ENCODE results near the gene PCSK6.

Gene PCSK6

DNA sequence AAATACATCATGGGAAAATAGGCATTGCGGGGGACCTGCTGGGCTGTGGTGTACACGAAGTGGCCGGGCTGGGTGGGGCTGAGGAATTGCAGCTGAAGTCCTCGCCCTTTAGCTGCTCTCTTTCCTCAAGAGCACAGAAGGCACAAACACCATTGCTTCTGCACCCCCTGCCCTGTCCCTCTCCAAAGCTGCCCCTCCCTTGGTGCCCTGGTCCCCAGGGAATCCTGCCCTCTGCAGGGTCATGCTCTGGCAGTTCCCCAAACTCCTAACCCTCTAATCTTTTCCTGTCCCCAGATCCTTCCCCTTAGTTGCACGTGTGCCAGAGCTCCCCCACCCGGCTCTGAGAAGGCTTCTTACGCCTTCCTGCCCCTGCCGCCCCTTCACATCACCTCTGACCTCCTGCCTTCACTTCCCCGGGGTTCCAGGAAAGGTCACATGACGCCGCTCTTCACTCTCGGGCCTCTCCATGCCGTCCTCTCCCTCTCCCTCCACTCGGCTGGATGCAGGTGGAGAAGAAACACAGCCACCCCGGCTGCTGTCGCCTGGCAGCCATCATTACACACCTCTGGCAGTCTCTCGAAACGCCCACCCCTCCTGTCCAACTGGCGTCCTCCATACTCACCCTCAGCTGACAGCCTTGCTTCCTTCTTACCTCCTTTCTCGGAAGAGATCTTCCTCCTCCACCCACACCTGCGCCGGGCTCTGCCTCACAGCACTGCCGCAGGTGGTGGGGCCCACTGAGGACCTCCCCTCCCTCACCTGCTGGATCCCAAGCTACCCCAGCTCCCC lies 6.9 kb upstream of the PCSK6 start:
- no peak overlapping the region for H3K27ac ChIP-seq (ENCODE audit: low read length)
- no peaks in the 10 kb centered on the region for H3K36me3 ChIP-seq (ENCODE audit: control insufficient read depth, low read depth, low read length)
- H3K9ac ChIP-seq (ENCODE audit: low read length): no peak overlapping the region
- H3K4me1 ChIP-seq (ENCODE audit: control insufficient read depth, low read depth, low read length): peaks cover 13% of the 10 kb centered on the region
- H3K9me3 ChIP-seq (ENCODE audit: control insufficient read depth, low read depth, low read length): no peaks in the 10 kb centered on the region
- no peak overlapping the region for H3K4me3 ChIP-seq (ENCODE audit: low read length)
- H3K27me3 ChIP-seq (ENCODE audit: control insufficient read depth, insufficient read depth, low read length): peaks cover 6% of the 10 kb centered on the region

GRCh38 chr15:101495334-101496197 lies 6.1 kb upstream of the PCSK6 start:
- Histone ChIP-seq H3K9ac (ENCODE audit: low read length) (no peak overlapping the region), H3K4me1 (ENCODE audit: control insufficient read depth, low read depth, low read length) (peaks cover 13% of the 10 kb centered on the region)

DNA sequence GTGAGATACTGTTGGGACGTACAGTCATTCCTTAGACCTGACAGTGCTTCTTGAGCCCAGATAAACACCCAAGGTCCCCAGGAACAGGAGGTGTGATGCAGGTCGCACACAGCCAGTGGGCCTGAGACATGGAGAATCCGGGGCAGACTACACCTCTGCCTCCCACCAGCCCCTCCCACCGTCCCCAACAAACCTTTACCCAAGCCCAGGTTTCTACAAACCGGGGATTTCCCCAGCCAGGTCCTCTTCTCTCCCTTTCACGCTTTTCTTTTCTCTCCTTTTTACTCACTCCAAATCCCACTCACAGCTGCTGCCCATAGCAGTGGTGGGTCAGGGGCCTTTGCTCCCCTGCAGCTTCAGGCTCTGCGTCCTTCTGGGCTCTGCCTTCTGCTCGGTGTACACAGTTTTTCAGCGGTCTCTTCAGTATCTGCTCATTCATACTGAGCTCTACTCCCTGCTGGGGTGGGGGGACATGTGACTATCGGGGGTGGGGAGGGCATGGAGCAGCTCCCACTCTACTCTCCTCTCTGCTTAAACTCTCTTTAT lies 4.8 kb upstream of the PCSK6 start:
- Histone ChIP-seq H3K9me3 (ENCODE audit: control insufficient read depth, low read depth, low read length) (no peaks in the 10 kb centered on the region), H3K9ac (ENCODE audit: low read length) (no peak overlapping the region), H3K4me3 (ENCODE audit: low read length) (no peak overlapping the region), H3K27ac (ENCODE audit: low read length) (no peak overlapping the region), H3K27me3 (ENCODE audit: control insufficient read depth, insufficient read depth, low read length) (peaks cover 23% of the 10 kb centered on the region), H3K4me1 (ENCODE audit: control insufficient read depth, low read depth, low read length) (peaks cover 13% of the 10 kb centered on the region), H3K36me3 (ENCODE audit: control insufficient read depth, low read depth, low read length) (no peaks in the 10 kb centered on the region)

More at GRCh38 chr15:101495334-101496197, 6.1 kb upstream of the PCSK6 start:
- Histone ChIP-seq H3K36me3 (ENCODE audit: control insufficient read depth, low read depth, low read length) (no peaks in the 10 kb centered on the region), H3K27ac (ENCODE audit: low read length) (no peak overlapping the region), H3K4me3 (ENCODE audit: low read length) (no peak overlapping the region), H3K27me3 (ENCODE audit: control insufficient read depth, insufficient read depth, low read length) (peaks cover 14% of the 10 kb centered on the region), H3K9me3 (ENCODE audit: control insufficient read depth, low read depth, low read length) (no peaks in the 10 kb centered on the region)

DNA sequence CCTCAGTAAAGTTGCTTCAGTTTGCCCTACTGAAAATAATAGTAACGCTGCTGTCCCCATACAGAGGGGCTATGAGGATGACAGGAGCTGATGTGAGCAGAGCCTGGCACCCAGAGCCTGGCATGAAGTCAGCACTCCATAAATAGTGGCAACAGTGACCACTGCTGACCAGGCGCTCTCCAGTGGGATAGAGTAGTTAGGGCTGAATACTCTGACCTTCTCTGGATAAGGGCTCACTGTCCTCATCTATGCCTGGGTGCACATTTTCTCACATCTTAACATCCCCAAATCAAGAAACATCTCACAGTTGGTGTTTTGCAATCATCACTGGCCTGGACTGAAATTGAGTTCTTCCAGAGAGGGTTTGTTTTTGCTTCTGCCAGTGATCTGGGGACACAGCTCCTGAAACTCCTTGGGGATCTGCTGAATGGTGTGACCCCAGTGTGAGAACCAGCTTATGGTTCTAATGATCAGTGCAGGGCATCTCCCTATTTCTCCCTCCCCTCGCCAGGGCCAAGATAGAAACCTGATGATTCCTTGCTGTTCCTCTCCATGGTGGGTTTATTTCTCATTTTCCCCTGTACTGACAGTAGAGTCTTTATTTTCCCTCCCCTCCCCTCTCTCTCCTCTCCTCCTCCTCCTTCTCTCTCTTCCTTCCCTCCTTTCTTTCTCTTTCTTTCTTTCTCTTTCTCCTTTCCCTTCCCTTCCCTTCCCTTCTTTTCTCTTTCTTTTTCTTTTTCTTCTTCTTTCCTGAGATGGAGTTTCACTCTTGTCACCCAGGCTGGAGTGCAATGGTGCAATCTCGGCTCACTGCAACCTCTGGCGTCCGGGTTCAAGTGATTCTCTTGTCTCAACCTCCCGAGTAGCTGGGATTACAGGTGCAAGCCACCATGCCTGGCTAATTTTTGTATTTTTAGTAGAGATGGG lies 3.5 kb upstream of the PCSK6 start:
- H3K36me3 ChIP-seq (ENCODE audit: control insufficient read depth, low read depth, low read length): no peaks in the 10 kb centered on the region
- peaks cover 13% of the 10 kb centered on the region for H3K4me1 ChIP-seq (ENCODE audit: control insufficient read depth, low read depth, low read length)
- no peak overlapping the region for H3K4me3 ChIP-seq (ENCODE audit: low read length)
- no peaks in the 10 kb centered on the region for H3K9me3 ChIP-seq (ENCODE audit: control insufficient read depth, low read depth, low read length)
- H3K27ac ChIP-seq (ENCODE audit: low read length): no peak overlapping the region
- no peak overlapping the region for H3K9ac ChIP-seq (ENCODE audit: low read length)
- H3K27me3 ChIP-seq (ENCODE audit: control insufficient read depth, insufficient read depth, low read length): peaks cover 31% of the 10 kb centered on the region

DNA sequence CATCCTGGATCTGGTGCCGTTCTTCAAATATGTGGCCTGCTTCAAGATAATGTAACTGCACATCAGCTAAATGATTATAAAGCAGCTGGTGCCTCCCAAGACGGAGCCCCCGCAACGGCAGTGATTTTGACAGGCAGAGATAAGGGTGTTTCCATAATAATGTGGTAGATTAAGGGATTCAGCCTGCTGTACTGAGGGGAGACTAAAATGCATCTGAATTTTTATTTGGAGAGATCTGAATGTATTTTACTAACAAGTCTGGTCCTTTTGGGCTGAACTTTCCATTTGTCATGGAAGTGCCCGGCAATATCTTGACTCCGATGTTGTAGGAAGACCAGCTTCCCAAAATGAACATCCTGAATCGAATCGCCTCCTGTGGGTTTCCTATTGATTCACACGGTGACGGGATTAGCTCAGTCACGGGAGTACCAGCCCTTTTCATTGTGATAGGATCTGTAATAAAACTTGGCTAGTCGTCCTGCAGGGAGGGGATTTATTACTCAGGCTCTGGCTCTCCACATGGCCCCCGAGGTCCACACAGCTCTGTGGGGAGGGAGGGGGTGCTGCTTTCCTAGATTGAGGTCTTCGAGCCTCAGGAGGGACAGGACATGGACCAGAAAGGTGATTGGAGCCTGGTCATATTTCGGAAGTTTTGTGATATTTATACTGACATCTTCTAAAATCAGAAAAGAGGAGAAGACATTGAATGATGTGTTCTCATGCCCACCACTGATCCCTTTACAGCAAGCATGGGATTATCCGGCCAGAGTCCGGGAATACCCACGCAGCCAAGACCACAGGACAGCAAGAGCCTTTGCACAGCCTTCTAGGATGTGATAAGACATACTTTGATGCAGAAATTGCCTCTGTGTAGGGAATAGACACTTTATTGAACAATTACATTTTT lies 2.5 kb upstream of the PCSK6 start:
- Histone ChIP-seq H3K4me1 (ENCODE audit: control insufficient read depth, low read depth, low read length) (peaks cover 12% of the 10 kb centered on the region), H3K27ac (ENCODE audit: low read length) (no peak overlapping the region), H3K27me3 (ENCODE audit: control insufficient read depth, insufficient read depth, low read length) (peaks cover 42% of the 10 kb centered on the region), H3K9me3 (ENCODE audit: control insufficient read depth, low read depth, low read length) (no peaks in the 10 kb centered on the region), H3K4me3 (ENCODE audit: low read length) (no peak overlapping the region), H3K36me3 (ENCODE audit: control insufficient read depth, low read depth, low read length) (no peaks in the 10 kb centered on the region), H3K9ac (ENCODE audit: low read length) (no peak overlapping the region)

- Histone ChIP-seq H3K4me1 (ENCODE audit: control insufficient read depth, low read depth, low read length) (peaks cover 7% of the 10 kb centered on the region), H3K9ac (ENCODE audit: low read length) (no peak overlapping the region), H3K27me3 (ENCODE audit: control insufficient read depth, insufficient read depth, low read length) (peaks cover 50% of the 10 kb centered on the region), H3K36me3 (ENCODE audit: control insufficient read depth, low read depth, low read length) (no peaks in the 10 kb centered on the region), H3K9me3 (ENCODE audit: control insufficient read depth, low read depth, low read length) (no peaks in the 10 kb centered on the region), H3K27ac (ENCODE audit: low read length) (no peak overlapping the region), H3K4me3 (ENCODE audit: low read length) (no peak overlapping the region)
Measured at GRCh38 chr15:101490922-101491733, 1.6 kb upstream of the PCSK6 start.

GRCh38 chr15:101490408-101490891 lies 943 bp upstream of the PCSK6 start:
- H3K4me1 ChIP-seq (ENCODE audit: control insufficient read depth, low read depth, low read length): peaks cover 7% of the 10 kb centered on the region
- H3K27ac ChIP-seq (ENCODE audit: low read length): no peak overlapping the region
- no peaks in the 10 kb centered on the region for H3K36me3 ChIP-seq (ENCODE audit: control insufficient read depth, low read depth, low read length)
- no peak overlapping the region for H3K4me3 ChIP-seq (ENCODE audit: low read length)
- H3K9ac ChIP-seq (ENCODE audit: low read length): no peak overlapping the region
- peaks cover 51% of the 10 kb centered on the region for H3K27me3 ChIP-seq (ENCODE audit: control insufficient read depth, insufficient read depth, low read length)
- H3K9me3 ChIP-seq (ENCODE audit: control insufficient read depth, low read depth, low read length): no peaks in the 10 kb centered on the region

DNA sequence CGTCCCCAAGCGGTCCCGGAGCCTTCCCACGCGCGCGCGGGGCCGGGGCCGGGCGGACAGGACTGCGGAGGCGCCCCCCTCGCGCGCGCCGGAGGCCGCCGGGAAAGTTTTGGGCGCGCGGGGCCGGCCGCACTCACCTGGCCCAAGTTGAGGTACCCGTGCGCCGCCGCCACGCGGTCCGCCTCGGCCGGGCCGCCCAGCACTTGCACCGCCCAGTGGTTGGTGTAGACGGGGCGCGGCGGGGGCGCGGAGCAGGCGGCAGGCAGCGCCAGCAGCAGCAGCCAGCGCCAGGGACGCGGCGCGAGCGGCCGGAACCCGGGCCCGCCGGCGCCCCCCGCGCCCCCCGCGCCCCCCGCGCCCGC lies 289 bp downstream of the PCSK6 start:
- Histone ChIP-seq H3K4me1 (ENCODE audit: control insufficient read depth, low read depth, low read length) (peaks cover 2% of the 10 kb centered on the region), H3K27me3 (ENCODE audit: control insufficient read depth, insufficient read depth, low read length) (peaks cover 51% of the 10 kb centered on the region), H3K9me3 (ENCODE audit: control insufficient read depth, low read depth, low read length) (no peaks in the 10 kb centered on the region), H3K9ac (ENCODE audit: low read length) (no peak overlapping the region), H3K36me3 (ENCODE audit: control insufficient read depth, low read depth, low read length) (no peaks in the 10 kb centered on the region), H3K4me3 (ENCODE audit: low read length) (no peak overlapping the region), H3K27ac (ENCODE audit: low read length) (no peak overlapping the region)

DNA sequence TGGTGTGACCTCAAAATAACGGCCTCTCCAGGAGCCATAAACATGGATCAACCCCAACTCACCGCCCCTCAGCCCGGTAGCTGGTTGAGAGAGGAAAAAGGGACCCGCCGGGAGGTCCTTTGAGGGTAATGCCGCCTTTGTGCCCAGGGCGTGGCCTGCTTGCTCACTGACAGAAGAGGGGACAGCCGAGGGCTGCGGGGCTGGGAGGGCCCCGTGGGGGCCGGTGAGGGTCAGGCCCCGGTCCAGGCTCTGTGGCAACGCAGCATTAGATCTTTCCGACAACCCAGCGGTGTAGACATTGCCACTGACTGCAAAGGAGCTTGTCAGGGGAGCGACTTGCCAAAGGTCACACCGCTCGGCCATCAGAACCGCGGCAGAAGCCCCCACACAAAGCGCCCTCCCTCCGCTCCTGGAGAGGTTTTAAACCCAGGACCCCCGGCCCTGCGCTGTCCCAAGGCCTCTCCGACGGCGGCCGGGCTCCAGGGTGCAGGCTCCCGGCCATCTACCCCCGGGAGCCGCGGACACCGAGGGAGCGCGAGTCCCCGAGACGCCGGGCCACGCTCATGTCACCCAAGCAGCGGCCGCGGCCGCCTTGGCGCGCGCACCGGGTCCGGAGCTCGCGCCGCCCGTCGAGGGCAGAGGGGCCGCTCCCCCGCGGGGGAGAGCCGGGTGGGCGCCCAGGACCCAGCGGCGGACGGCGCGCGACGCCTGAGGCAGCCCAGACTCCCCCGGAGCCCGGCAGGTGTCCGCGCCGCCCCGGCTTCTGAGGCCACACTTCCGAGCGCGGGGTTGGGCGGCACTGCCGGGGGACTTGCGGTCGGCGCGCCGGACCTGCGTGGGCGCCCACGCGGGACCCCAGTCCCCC lies 975 bp downstream of the PCSK6 start:
- peaks cover 51% of the 10 kb centered on the region for H3K27me3 ChIP-seq (ENCODE audit: control insufficient read depth, insufficient read depth, low read length)
- H3K4me3 ChIP-seq (ENCODE audit: low read length): peak overlapping the region; percentile 39
- H3K36me3 ChIP-seq (ENCODE audit: control insufficient read depth, low read depth, low read length): no peaks in the 10 kb centered on the region
- H3K9me3 ChIP-seq (ENCODE audit: control insufficient read depth, low read depth, low read length): no peaks in the 10 kb centered on the region
- no peaks in the 10 kb centered on the region for H3K4me1 ChIP-seq (ENCODE audit: control insufficient read depth, low read depth, low read length)
- H3K9ac ChIP-seq (ENCODE audit: low read length): no peak overlapping the region
- no peak overlapping the region for H3K27ac ChIP-seq (ENCODE audit: low read length)
